Measurements from ENCODE around the gene SLC10A7. TPM values are rescaled to one million over a fixed set of nuclear protein-coding genes. Genes with fewer than 3 reads are reported as not detected.

SLC10A7 gene
- total RNA-seq, 2 donors from 2014 or later, result 10.3 to 14.4 TPM

- DNase-seq (ENCODE audit: low spot score) (no peak), ATAC-seq (ENCODE audit: insufficient number of reproducible peaks, low FRiP score, low read depth) (no peak)
- Histone ChIP-seq H3K4me1 (ENCODE audit: control insufficient read depth in 1 of 2, low read depth in 2 of 2) (peaks cover 7 to 13% of the 10 kb centered on the region in 2 donors), H3K4me3 (no peak overlapping the region), H3K27me3 (replicated peaks; ENCODE audit: insufficient read depth) (no peaks in the 10 kb centered on the region), H3K9me3 (no peaks in the 10 kb centered on the region), H3K27ac (no peak overlapping the region), H3K36me3 (no peaks in the 10 kb centered on the region)
- TF ChIP-seq CTCF (IDR thresholded peaks at IDR 0.05), result no peak
Observed at GRCh38 chr4:146288193-146288592, 233.5 kb downstream of the SLC10A7 start.

DNA sequence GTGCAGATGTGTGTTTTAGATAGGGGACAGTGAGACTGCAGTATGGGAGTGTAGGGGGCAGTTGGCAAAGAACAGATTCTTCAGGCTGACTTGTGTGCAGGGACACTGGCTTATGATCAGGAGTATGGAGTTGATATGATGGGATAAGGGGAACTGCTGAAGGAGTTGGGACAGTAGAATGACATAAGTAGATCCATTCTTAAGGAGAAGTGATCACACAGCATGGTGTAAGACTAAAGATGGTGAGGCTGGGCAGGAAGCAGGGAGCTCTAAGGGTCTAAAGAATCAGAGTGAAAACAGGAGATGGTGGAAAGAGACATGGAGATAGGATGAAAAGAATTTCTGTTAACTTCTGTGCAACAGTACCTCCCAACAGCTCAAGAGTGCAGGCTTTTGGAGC lies 236.7 kb downstream of the SLC10A7 start:
- no peaks in the 10 kb centered on the region for H3K27me3 ChIP-seq (replicated peaks; ENCODE audit: insufficient read depth)
- TF ChIP-seq CTCF (IDR thresholded peaks at IDR 0.05), result no peak
- ATAC-seq (ENCODE audit: insufficient number of reproducible peaks, low FRiP score, low read depth), result no peak
- no peaks in the 10 kb centered on the region for H3K9me3 ChIP-seq
- no peak overlapping the region for H3K27ac ChIP-seq
- DNase-seq (ENCODE audit: low spot score), result no peak
- no peak overlapping the region for H3K4me3 ChIP-seq
- no peaks in the 10 kb centered on the region for H3K36me3 ChIP-seq
- peaks cover 7 to 36% of the 10 kb centered on the region in 2 donors for H3K4me1 ChIP-seq (ENCODE audit: control insufficient read depth in 1 of 2, low read depth in 2 of 2)

- Histone ChIP-seq H3K9me3 (no peaks in the 10 kb centered on the region), H3K4me3 (no peak overlapping the region), H3K36me3 (no peaks in the 10 kb centered on the region), H3K27ac (no peak overlapping the region), H3K27me3 (replicated peaks; ENCODE audit: insufficient read depth) (no peaks in the 10 kb centered on the region), H3K4me1 (ENCODE audit: control insufficient read depth in 1 of 2, low read depth in 2 of 2) (peaks cover 10 to 44% of the 10 kb centered on the region in 2 donors)
- ATAC-seq (ENCODE audit: insufficient number of reproducible peaks, low FRiP score, low read depth) (no peak), DNase-seq (ENCODE audit: low spot score) (no peak)
- TF ChIP-seq CTCF (IDR thresholded peaks at IDR 0.05), result no peak
Observed at GRCh38 chr4:146283758-146284651, 237.7 kb downstream of the SLC10A7 start.

- Histone ChIP-seq H3K27ac (no peak overlapping the region), H3K36me3 (no peaks in the 10 kb centered on the region), H3K4me1 (ENCODE audit: control insufficient read depth in 1 of 2, low read depth in 2 of 2) (peaks cover 11 to 48% of the 10 kb centered on the region in 2 donors), H3K9me3 (no peaks in the 10 kb centered on the region), H3K27me3 (replicated peaks; ENCODE audit: insufficient read depth) (no peaks in the 10 kb centered on the region), H3K4me3 (no peak overlapping the region)
- DNase-seq (ENCODE audit: low spot score), result no peak
- ATAC-seq (ENCODE audit: insufficient number of reproducible peaks, low FRiP score, low read depth), result no peak
- no peak for TF ChIP-seq CTCF (IDR thresholded peaks at IDR 0.05)
Observed at GRCh38 chr4:146282657-146283056, 239.1 kb downstream of the SLC10A7 start.

GRCh38 chr4:146278986-146279385 lies 242.8 kb downstream of the SLC10A7 start:
- ATAC-seq (ENCODE audit: insufficient number of reproducible peaks, low FRiP score, low read depth), result no peak
- H3K36me3 ChIP-seq, result no peaks in the 10 kb centered on the region
- H3K4me3 ChIP-seq, result no peak overlapping the region
- no peaks in the 10 kb centered on the region for H3K27me3 ChIP-seq (replicated peaks; ENCODE audit: insufficient read depth)
- H3K27ac ChIP-seq, result no peak overlapping the region
- no peak for DNase-seq (ENCODE audit: low spot score)
- H3K9me3 ChIP-seq, result no peaks in the 10 kb centered on the region
- TF ChIP-seq CTCF (IDR thresholded peaks at IDR 0.05), result no peak
- H3K4me1 ChIP-seq (ENCODE audit: control insufficient read depth in 1 of 2, low read depth in 2 of 2), result peaks cover 11 to 40% of the 10 kb centered on the region in 2 donors
